ENCODE data around the gene HEXA. TPM values are rescaled to one million over a fixed set of nuclear protein-coding genes. Genes with fewer than 3 reads are reported as not detected.
"Not testable (repeated sequence)": the region's sequence is repeated elsewhere in the genome, so short reads cannot be mapped to it uniquely, and the experiment has no call there.

Gene HEXA
- polyA plus RNA-seq, 2 of the 4 experiments (the other 2 are of a cell fraction): 112 to 148 TPM

- Histone ChIP-seq H3K4me3 (no peak overlapping the region), H3K9me3 (no peaks in the 10 kb centered on the region), H3K4me1 (no peaks in the 10 kb centered on the region), H3K4me2 (no peak overlapping the region), H3K27ac (no peak overlapping the region)
- POLR2A ChIA-PET: no interaction called here
- no peak for TF ChIP-seq KDM1A (IDR thresholded peaks at IDR 0.05; ENCODE audit: low read depth)
- peak; percentile 14 to 32; a peak in 2 of 6 replicates for ATAC-seq
- no peak for DNase-seq (ENCODE audit: low read depth in 1 of 2, low spot score in 1 of 2)
- CTCF ChIA-PET: no interaction called here
- 67% methylated on average over 7 of the region's 7 CpGs for WGBS (ENCODE audit: missing lambda C conversion rate)
- FAIRE-seq: no peak
Measured at GRCh38 chr15:72398648-72399047, 22.8 kb upstream of the HEXA start.

GRCh38 chr15:72397796-72398588 lies 22.2 kb upstream of the HEXA start, which contains the start of gene TMEM202:
TSS of gene TMEM202 (plus strand) at chr15:72398305. CDS start at chr15:72398327, 22 bp downstream.
- H3K4me1 ChIP-seq: no peaks in the 10 kb centered on the region
- H3K27ac ChIP-seq: no peak within 1 kb of the TSS
- H3K9me3 ChIP-seq: no peaks in the 10 kb centered on the region
- FAIRE-seq: peak; percentile 7
- 33% methylated on average over 4 of the region's 4 CpGs for WGBS (ENCODE audit: missing lambda C conversion rate)
- no peak for TF ChIP-seq EHF (CRISPR knock-in tag; IDR thresholded peaks at IDR 0.05)
- no peak for TF ChIP-seq SREBF2 (IDR thresholded peaks at IDR 0.05)
- TF ChIP-seq BCL3 (IDR thresholded peaks at IDR 0.05): no peak
- no peak for TF ChIP-seq KDM1A (IDR thresholded peaks at IDR 0.05; ENCODE audit: low read depth)
- TF ChIP-seq HOXA7 (CRISPR knock-in tag; IDR thresholded peaks at IDR 0.05): no peak
- TF ChIP-seq PHF8 (IDR thresholded peaks at IDR 0.05; ENCODE audit: borderline replicate concordance, low read depth): no peak
- no peak for TF ChIP-seq RFX5 (IDR thresholded peaks at IDR 0.05)
- no peak for TF ChIP-seq NR3C1 (IDR thresholded peaks at IDR 0.05)
- TF ChIP-seq RAD21 (conservative IDR thresholded peaks at IDR 0.05 in 1 of 2, IDR thresholded peaks at IDR 0.05 in 1 of 2): no peak
- TF ChIP-seq POLR2AphosphoS2 (conservative IDR thresholded peaks at IDR 0.05; ENCODE audit: low read length): no peak
- no peak for TF ChIP-seq GATA3 (IDR thresholded peaks at IDR 0.05; ENCODE audit: borderline replicate concordance)
- no peak for TF ChIP-seq MYC (IDR thresholded peaks at IDR 0.05; ENCODE audit: borderline replicate concordance, low read length)
- no peak for TF ChIP-seq CEBPB (IDR thresholded peaks at IDR 0.05)
- TF ChIP-seq ZSCAN20 (CRISPR knock-in tag; IDR thresholded peaks at IDR 0.05): no peak
- TF ChIP-seq JUN (IDR thresholded peaks at IDR 0.05): no peak
- TF ChIP-seq ZC3H11A (IDR thresholded peaks at IDR 0.05): no peak
- no peak for TF ChIP-seq MAX (IDR thresholded peaks at IDR 0.05)
- TF ChIP-seq ZFP36 (IDR thresholded peaks at IDR 0.05; ENCODE audit: borderline replicate concordance, partially characterized antibody): no peak
- no peak within 1 kb of the TSS for H3K4me3 ChIP-seq
- no peak for DNase-seq (ENCODE audit: low read depth in 1 of 2, low spot score in 1 of 2)
- POLR2A ChIA-PET: no interaction called here
- CTCF ChIA-PET: interaction anchor here (0.7 kb wide), 1 partner anchor 169 kb away, joined by 3 read pairs; no protein-coding TSS in a partner anchor
- ATAC-seq: 0 out of 6 replicates have a peak, but pooled peaks of 1 of the 2 experiments have one; percentile 22
- H3K4me2 ChIP-seq: no peak within 1 kb of the TSS

- not testable (repeated sequence) for ATAC-seq
- CTCF ChIA-PET: interaction anchor here (1.6 kb wide), 1 partner anchor 14 kb away, joined by 3 read pairs; no protein-coding TSS in a partner anchor
Measured at GRCh38 chr15:72396331-72396730, 20.5 kb upstream of the HEXA start.

GRCh38 chr15:72389231-72389630 lies 13.4 kb upstream of the HEXA start:
- 11% methylated on average over 3 of the region's 3 CpGs for WGBS (ENCODE audit: missing lambda C conversion rate)
- no peak for FAIRE-seq
- no peaks in the 10 kb centered on the region for H3K4me1 ChIP-seq
- no peak overlapping the region for H3K4me2 ChIP-seq
- POLR2A ChIA-PET: no interaction called here
- no peak for DNase-seq (ENCODE audit: low read depth in 1 of 2, low spot score in 1 of 2)
- no peak overlapping the region for H3K4me3 ChIP-seq
- no peaks in the 10 kb centered on the region for H3K9me3 ChIP-seq
- peak in 1 of 2 experiments; percentile 26; a peak in 2 of 6 replicates for ATAC-seq
- H3K27ac ChIP-seq: no peak overlapping the region
- CTCF ChIA-PET: interaction anchor here (1.0 to 1.2 kb wide), 2 partner anchors 16 to 49 kb away, joined by 3 to 4 read pairs; no protein-coding TSS in a partner anchor
- TF ChIP-seq CBX8 (IDR thresholded peaks at IDR 0.05): no peak
- no peak for TF ChIP-seq ZNF302 (CRISPR knock-in tag; IDR thresholded peaks at IDR 0.05)
- no peak for TF ChIP-seq GATA3 (IDR thresholded peaks at IDR 0.05; ENCODE audit: borderline replicate concordance)
- TF ChIP-seq PBX3 (IDR thresholded peaks at IDR 0.05): no peak
- TF ChIP-seq NFE2L2 (conservative IDR thresholded peaks at IDR 0.05; ENCODE audit: low read length): no peak
- TF ChIP-seq JUN (IDR thresholded peaks at IDR 0.05): no peak
- TF ChIP-seq RAD21 (conservative IDR thresholded peaks at IDR 0.05 in 1 of 2, IDR thresholded peaks at IDR 0.05 in 1 of 2): no peak
- no peak for TF ChIP-seq ESRRA (IDR thresholded peaks at IDR 0.05; ENCODE audit: borderline replicate concordance, low read length)
- TF ChIP-seq HMGXB4 (CRISPR knock-in tag; IDR thresholded peaks at IDR 0.05; ENCODE audit: borderline replicate concordance): no peak
- TF ChIP-seq HEYL (CRISPR knock-in tag; IDR thresholded peaks at IDR 0.05): no peak
- TF ChIP-seq KDM1A (IDR thresholded peaks at IDR 0.05; ENCODE audit: low read depth): no peak
- TF ChIP-seq EP300 (IDR thresholded peaks at IDR 0.05): no peak
- TF ChIP-seq SMC3 (IDR thresholded peaks at IDR 0.05): no peak

More at GRCh38 chr15:72396331-72396730, 20.5 kb upstream of the HEXA start:
- H3K27ac ChIP-seq; H3K4me1 ChIP-seq; DNase-seq (ENCODE audit: low read depth in 1 of 2, low spot score in 1 of 2); H3K9me3 ChIP-seq; H3K4me3 ChIP-seq; POLR2A ChIA-PET; FAIRE-seq; H3K4me2 ChIP-seq: not testable (repeated sequence)
- WGBS (ENCODE audit: missing lambda C conversion rate): no CpG with 5 or more reads among the region's 24 CpGs

All from A549 (cell line).